ENCODE data around the gene PRPF19. TPM values are rescaled to one million over a fixed set of nuclear protein-coding genes. Genes with fewer than 3 reads are reported as not detected.

Gene PRPF19
- total and polyA plus RNA-seq, 2 of the 8 experiments (the other 6 are each of a cell fraction or from before 2014, with no cell fraction given), result 107 to 141 TPM

- no peak for TF ChIP-seq PHF8 (conservative IDR thresholded peaks at IDR 0.05; ENCODE audit: low read depth, low read length)
- TF ChIP-seq NRF1 (IDR thresholded peaks at IDR 0.05; ENCODE audit: low read depth, low read length), result no peak
Observed at GRCh38 chr11:60933416-60934123, 27.2 kb upstream of the PRPF19 start (continued).
